ENCODE measurements around the gene DDX43. TPM values are rescaled to one million over a fixed set of nuclear protein-coding genes. Genes with fewer than 3 reads are reported as not detected.
"Not testable (repeated sequence)": the region's sequence is repeated elsewhere in the genome, so short reads cannot be mapped to it uniquely, and the experiment has no call there.

The DDX43 gene
- total RNA-seq, 1 donor from 2014 or later: not detected

- H3K9me3 ChIP-seq: no peaks in the 10 kb centered on the region
- peak in 1 of 2 donors; percentile 73 for DNase-seq (ENCODE audit: low spot score in 2 of 2)
- peak overlapping the region; percentile 69 to 78 for H3K4me3 ChIP-seq
- H3K27me3 ChIP-seq: no peaks in the 10 kb centered on the region
- H3K36me3 ChIP-seq: no peaks in the 10 kb centered on the region
- H3K27ac ChIP-seq: peak overlapping the region; percentile 72 to 91
- no peak for TF ChIP-seq CTCF (IDR thresholded peaks at IDR 0.05)
- no peaks in the 10 kb centered on the region for H3K4me1 ChIP-seq
- intact Hi-C loops (cut with DNase I): loop anchor here (5.0 kb wide), 2 partner anchors 136 to 201 kb away; partner anchors contain the start of gene SLC17A5
Observed at GRCh38 chr6:73451223-73452106, 56.8 kb downstream of the DDX43 start.

- peak; percentile 38 to 88 for DNase-seq (ENCODE audit: low spot score in 2 of 2)
- Histone ChIP-seq H3K9me3 (no peaks in the 10 kb centered on the region), H3K4me3 (peak within 1 kb of the TSS; percentile 69 to 78), H3K4me1 (no peaks in the 10 kb centered on the region), H3K36me3 (no peaks in the 10 kb centered on the region), H3K27me3 (no peaks in the 10 kb centered on the region), H3K27ac (peak within 1 kb of the TSS; percentile 72 to 91)
- intact Hi-C loops (cut with DNase I): loop anchor here (5.0 kb wide), 2 partner anchors 135 to 200 kb away; partner anchors contain the start of gene SLC17A5
- TF ChIP-seq CTCF (IDR thresholded peaks at IDR 0.05): no peak
Observed at GRCh38 chr6:73452107-73452461, 57.5 kb downstream of the DDX43 start, which contains the start of gene CGAS. CGAS (minus strand) TSS chr6:73452297; CDS start chr6:73452181, 116 bp downstream.

- no peaks in the 10 kb centered on the region for H3K4me1 ChIP-seq
- no peaks in the 10 kb centered on the region for H3K27me3 ChIP-seq
- H3K36me3 ChIP-seq: no peaks in the 10 kb centered on the region
- no peak overlapping the region for H3K27ac ChIP-seq
- H3K9me3 ChIP-seq: no peaks in the 10 kb centered on the region
- H3K4me3 ChIP-seq: no peak overlapping the region
- DNase-seq (ENCODE audit: low spot score in 2 of 2): no peak
- intact Hi-C loops (cut with DNase I): no loop called here
- no peak for TF ChIP-seq CTCF (IDR thresholded peaks at IDR 0.05)
Observed at GRCh38 chr6:73455865-73456629, 61.4 kb downstream of the DDX43 start.

GRCh38 chr6:73459474-73459873, 64.8 kb downstream of the DDX43 start:
- H3K4me3 ChIP-seq; intact Hi-C loops (cut with DNase I); DNase-seq (ENCODE audit: low spot score in 2 of 2); H3K9me3 ChIP-seq; H3K36me3 ChIP-seq; H3K27ac ChIP-seq; H3K27me3 ChIP-seq: not testable (repeated sequence)
- peaks cover 0 to 13% of the 10 kb centered on the region in 2 donors for H3K4me1 ChIP-seq

- Histone ChIP-seq H3K4me3 (no peak overlapping the region), H3K27me3 (no peaks in the 10 kb centered on the region), H3K4me1 (peaks cover 0 to 13% of the 10 kb centered on the region in 2 donors), H3K36me3 (no peaks in the 10 kb centered on the region), H3K9me3 (no peaks in the 10 kb centered on the region), H3K27ac (no peak overlapping the region)
- intact Hi-C loops (cut with DNase I): loop anchor here (5.0 kb wide), 2 partner anchors 62 to 152 kb away; partner anchors contain the start of gene EEF1A1
- no peak for DNase-seq (ENCODE audit: low spot score in 2 of 2)
- no peak for TF ChIP-seq CTCF (IDR thresholded peaks at IDR 0.05)
Observed at GRCh38 chr6:73460056-73460455, 65.4 kb downstream of the DDX43 start.

All from ascending aorta (tissue), 2 donors.